Lower leg skin (tissue), 3 donors: ENCODE measurements around the gene POP4.

Source experiments
- POLR2A ChIP-seq, 2 donors: fragments of 450-650 bp; IDR thresholded peaks; one replicate each; pipeline ENCODE4 v1.6.1; 2016 to 2017; ENCODE audit warnings: antibody characterized with exemption in 2 of 2, mild to moderate bottlenecking in 1 of 2, moderate library complexity in 1 of 2
- TF ChIP-seq, protein P1 (sequence below), 3 donors: fragments of 450-650 bp; IDR thresholded peaks; one replicate each; pipeline ENCODE4 v1.5.1; 2016; ENCODE audit warnings: antibody characterized with exemption in 3 of 3, mild to moderate bottlenecking in 3 of 3, moderate library complexity in 2 of 3

DNA sequence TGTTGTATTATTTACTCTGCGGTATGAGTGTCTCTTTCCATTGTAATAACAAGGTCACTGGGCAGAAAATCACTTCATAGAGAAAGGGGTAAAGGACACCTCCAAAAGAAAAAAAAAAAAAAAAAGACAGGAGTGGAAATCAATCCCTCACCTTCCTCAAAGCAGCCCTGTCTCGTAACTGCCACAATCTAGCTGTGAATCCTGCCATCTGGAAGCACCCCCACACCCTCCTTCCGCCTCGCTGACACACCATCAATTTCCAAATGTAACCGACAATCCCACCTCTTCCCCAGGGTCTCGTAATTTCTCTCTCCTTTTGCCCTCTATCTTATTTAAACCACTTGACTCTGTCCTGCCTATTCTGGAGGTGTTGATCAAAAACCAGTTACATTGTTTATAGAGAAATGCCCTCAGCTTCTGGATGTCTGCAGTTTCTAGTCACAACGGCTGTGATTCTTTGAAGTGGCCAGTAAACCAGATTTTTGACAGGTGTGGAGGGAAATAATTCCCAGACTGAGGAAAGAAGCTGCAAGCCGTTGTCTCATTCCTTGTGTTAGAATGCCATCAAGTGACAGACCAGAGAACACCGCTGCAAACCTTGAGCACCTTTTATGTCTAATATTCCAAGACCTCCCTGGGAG is 9.1 kb upstream of the POP4 start:
- TF ChIP-seq, protein P1, sequence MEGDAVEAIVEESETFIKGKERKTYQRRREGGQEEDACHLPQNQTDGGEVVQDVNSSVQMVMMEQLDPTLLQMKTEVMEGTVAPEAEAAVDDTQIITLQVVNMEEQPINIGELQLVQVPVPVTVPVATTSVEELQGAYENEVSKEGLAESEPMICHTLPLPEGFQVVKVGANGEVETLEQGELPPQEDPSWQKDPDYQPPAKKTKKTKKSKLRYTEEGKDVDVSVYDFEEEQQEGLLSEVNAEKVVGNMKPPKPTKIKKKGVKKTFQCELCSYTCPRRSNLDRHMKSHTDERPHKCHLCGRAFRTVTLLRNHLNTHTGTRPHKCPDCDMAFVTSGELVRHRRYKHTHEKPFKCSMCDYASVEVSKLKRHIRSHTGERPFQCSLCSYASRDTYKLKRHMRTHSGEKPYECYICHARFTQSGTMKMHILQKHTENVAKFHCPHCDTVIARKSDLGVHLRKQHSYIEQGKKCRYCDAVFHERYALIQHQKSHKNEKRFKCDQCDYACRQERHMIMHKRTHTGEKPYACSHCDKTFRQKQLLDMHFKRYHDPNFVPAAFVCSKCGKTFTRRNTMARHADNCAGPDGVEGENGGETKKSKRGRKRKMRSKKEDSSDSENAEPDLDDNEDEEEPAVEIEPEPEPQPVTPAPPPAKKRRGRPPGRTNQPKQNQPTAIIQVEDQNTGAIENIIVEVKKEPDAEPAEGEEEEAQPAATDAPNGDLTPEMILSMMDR (IDR thresholded peaks at IDR 0.05): no peak
- no peak for TF ChIP-seq POLR2A (IDR thresholded peaks at IDR 0.05)
